SK-N-SH treated with all-trans-retinoic acid at 6 μM for 48 hours (cell line): ENCODE results near the gene PLPPR5.

Source experiments
- ATAC-seq: fragments of 200-7000 bp; cut with Tn5 transposase; 3 replicates; pipeline ENCODE4 v1.9.1; 2020; ENCODE audit warnings: mild to moderate bottlenecking, moderate library complexity
- ARNTL ChIP-seq: fragments of 450-650 bp; formaldehyde crosslinking; IDR thresholded peaks from 2 replicates; pipeline ENCODE4 v1.5.0; 2020; ENCODE audit warnings: low read depth, mild to moderate bottlenecking, moderate library complexity, borderline replicate concordance
- CSDC2 ChIP-seq: fragments of 250-450 bp; sonication (Bioruptor Pico); IDR thresholded peaks from 2 replicates; pipeline ENCODE4 v1.5.0; 2020; ENCODE audit warnings: mild to moderate bottlenecking, moderate library complexity
- GLIS3 ChIP-seq: fragments of 250-450 bp; sonication (Bioruptor Pico); IDR thresholded peaks from 2 replicates; pipeline ENCODE4 v1.5.0; 2020; ENCODE audit warnings: mild to moderate bottlenecking, moderate library complexity
- ISL1 ChIP-seq: fragments of 250-450 bp; sonication (Bioruptor Pico); IDR thresholded peaks from 2 replicates; pipeline ENCODE4 v2.1.2; 2022; ENCODE audit warnings: mild to moderate bottlenecking, moderate library complexity
- OSR1 ChIP-seq: fragments of 250-450 bp; sonication (Bioruptor Pico); IDR thresholded peaks from 2 replicates; pipeline ENCODE4 v1.8.0; 2022; ENCODE audit warnings: moderate library complexity, mild to moderate bottlenecking, inconsistent platforms
- PPARA ChIP-seq: fragments of 250-450 bp; sonication (Bioruptor Pico); IDR thresholded peaks from 2 replicates; pipeline ENCODE4 v1.5.0; 2020; ENCODE audit warnings: mild to moderate bottlenecking, borderline replicate concordance
- RARB ChIP-seq: fragments of 250-450 bp; sonication (Bioruptor Pico); IDR thresholded peaks from 2 replicates; pipeline ENCODE4 v1.8.0; 2021; ENCODE audit warnings: mild to moderate bottlenecking, moderate library complexity
- SNAI2 ChIP-seq: fragments of 250-450 bp; sonication (Bioruptor Pico); IDR thresholded peaks from 2 replicates; pipeline ENCODE4 v1.5.0; 2020; ENCODE audit warnings: mild to moderate bottlenecking, moderate library complexity
- TCF4 ChIP-seq: fragments of 250-450 bp; sonication (Bioruptor Pico); IDR thresholded peaks from 2 replicates; pipeline ENCODE4 v1.8.0; 2021; ENCODE audit warnings: mild to moderate bottlenecking, moderate library complexity, borderline replicate concordance
- TOX ChIP-seq: fragments of 250-450 bp; sonication (Bioruptor Pico); IDR thresholded peaks from 2 replicates; pipeline ENCODE4 v1.8.0; 2021; ENCODE audit warnings: mild to moderate bottlenecking, moderate library complexity, borderline replicate concordance
- ZFP3 ChIP-seq: fragments of 250-450 bp; sonication (Bioruptor Pico); IDR thresholded peaks from 2 replicates; pipeline ENCODE4 v1.5.0; 2020; ENCODE audit warnings: mild to moderate bottlenecking, moderate library complexity
- ZNF565 ChIP-seq: fragments of 450-650 bp; formaldehyde crosslinking; conservative IDR thresholded peaks from 2 replicates; pipeline ENCODE4 v1.5.0; 2020; ENCODE audit warnings: low read depth, mild to moderate bottlenecking, moderate library complexity
- ZNF70 ChIP-seq: fragments of 450-650 bp; formaldehyde crosslinking; IDR thresholded peaks from 2 replicates; pipeline ENCODE4 v1.5.0; 2020; ENCODE audit warnings: mild to moderate bottlenecking, moderate library complexity
- ZNF8 ChIP-seq: fragments of 450-650 bp; formaldehyde crosslinking; IDR thresholded peaks from 2 replicates; pipeline ENCODE4 v1.5.0; 2020; ENCODE audit warnings: mild to moderate bottlenecking, moderate library complexity
- TF ChIP-seq, protein P1 (sequence below): fragments of 250-450 bp; sonication (Bioruptor Pico); IDR thresholded peaks from 2 replicates; pipeline ENCODE4 v1.8.0; 2020; ENCODE audit warnings: mild to moderate bottlenecking, moderate library complexity, borderline replicate concordance
- TF ChIP-seq, protein P2 (sequence below): fragments of 250-450 bp; sonication (Bioruptor Pico); IDR thresholded peaks from 2 replicates; pipeline ENCODE4 v1.5.1; 2020; ENCODE audit warnings: low read depth, mild to moderate bottlenecking, moderate library complexity
- TF ChIP-seq, protein P3 (sequence below): fragments of 250-450 bp; sonication (Bioruptor Pico); IDR thresholded peaks from 2 replicates; pipeline ENCODE4 v1.5.0; 2020; ENCODE audit warnings: mild to moderate bottlenecking, moderate library complexity
- TF ChIP-seq, protein P4 (sequence below): fragments of 250-450 bp; sonication (Bioruptor Pico); IDR thresholded peaks from 2 replicates; pipeline ENCODE4 v1.8.0; 2021; ENCODE audit warnings: low read depth, mild to moderate bottlenecking, moderate library complexity, borderline replicate concordance

PLPPR5 gene

DNA sequence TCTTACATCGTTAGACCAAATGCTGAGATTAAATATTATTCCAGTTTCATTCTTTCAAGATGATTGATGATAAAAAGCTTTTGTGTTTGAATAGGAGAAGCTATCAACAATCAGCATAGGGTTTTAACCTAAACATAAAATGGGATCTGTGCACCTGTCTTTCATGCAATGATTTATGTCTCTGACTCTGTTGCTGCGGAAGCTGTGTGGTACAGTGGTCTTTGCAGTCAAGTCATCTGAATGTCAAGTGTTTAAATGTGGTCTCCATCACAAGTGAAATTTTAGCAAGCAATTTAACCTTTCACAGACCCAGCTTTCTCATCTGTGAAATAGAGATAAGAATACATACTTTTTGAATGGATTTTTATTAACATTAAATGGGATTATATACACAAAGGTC is 107.2 kb downstream of the PLPPR5 start:
- TF ChIP-seq ISL1 (CRISPR knock-in tag) (no peak), RARB (CRISPR knock-in tag) (no peak), GLIS3 (CRISPR knock-in tag) (no peak), TCF4 (CRISPR knock-in tag) (no peak), PPARA (CRISPR knock-in tag) (no peak), ZNF565 (CRISPR knock-in tag) (no peak), ARNTL (CRISPR knock-in tag) (no peak), ZFP3 (CRISPR knock-in tag) (no peak)
- TF ChIP-seq, protein P1, sequence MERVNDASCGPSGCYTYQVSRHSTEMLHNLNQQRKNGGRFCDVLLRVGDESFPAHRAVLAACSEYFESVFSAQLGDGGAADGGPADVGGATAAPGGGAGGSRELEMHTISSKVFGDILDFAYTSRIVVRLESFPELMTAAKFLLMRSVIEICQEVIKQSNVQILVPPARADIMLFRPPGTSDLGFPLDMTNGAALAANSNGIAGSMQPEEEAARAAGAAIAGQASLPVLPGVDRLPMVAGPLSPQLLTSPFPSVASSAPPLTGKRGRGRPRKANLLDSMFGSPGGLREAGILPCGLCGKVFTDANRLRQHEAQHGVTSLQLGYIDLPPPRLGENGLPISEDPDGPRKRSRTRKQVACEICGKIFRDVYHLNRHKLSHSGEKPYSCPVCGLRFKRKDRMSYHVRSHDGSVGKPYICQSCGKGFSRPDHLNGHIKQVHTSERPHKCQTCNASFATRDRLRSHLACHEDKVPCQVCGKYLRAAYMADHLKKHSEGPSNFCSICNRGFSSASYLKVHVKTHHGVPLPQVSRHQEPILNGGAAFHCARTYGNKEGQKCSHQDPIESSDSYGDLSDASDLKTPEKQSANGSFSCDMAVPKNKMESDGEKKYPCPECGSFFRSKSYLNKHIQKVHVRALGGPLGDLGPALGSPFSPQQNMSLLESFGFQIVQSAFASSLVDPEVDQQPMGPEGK (CRISPR knock-in tag), result no peak
- TF ChIP-seq, protein P2, sequence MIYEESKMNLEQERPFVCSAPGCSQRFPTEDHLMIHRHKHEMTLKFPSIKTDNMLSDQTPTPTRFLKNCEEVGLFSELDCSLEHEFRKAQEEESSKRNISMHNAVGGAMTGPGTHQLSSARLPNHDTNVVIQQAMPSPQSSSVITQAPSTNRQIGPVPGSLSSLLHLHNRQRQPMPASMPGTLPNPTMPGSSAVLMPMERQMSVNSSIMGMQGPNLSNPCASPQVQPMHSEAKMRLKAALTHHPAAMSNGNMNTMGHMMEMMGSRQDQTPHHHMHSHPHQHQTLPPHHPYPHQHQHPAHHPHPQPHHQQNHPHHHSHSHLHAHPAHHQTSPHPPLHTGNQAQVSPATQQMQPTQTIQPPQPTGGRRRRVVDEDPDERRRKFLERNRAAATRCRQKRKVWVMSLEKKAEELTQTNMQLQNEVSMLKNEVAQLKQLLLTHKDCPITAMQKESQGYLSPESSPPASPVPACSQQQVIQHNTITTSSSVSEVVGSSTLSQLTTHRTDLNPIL (CRISPR knock-in tag), result no peak
- TF ChIP-seq, protein P3, sequence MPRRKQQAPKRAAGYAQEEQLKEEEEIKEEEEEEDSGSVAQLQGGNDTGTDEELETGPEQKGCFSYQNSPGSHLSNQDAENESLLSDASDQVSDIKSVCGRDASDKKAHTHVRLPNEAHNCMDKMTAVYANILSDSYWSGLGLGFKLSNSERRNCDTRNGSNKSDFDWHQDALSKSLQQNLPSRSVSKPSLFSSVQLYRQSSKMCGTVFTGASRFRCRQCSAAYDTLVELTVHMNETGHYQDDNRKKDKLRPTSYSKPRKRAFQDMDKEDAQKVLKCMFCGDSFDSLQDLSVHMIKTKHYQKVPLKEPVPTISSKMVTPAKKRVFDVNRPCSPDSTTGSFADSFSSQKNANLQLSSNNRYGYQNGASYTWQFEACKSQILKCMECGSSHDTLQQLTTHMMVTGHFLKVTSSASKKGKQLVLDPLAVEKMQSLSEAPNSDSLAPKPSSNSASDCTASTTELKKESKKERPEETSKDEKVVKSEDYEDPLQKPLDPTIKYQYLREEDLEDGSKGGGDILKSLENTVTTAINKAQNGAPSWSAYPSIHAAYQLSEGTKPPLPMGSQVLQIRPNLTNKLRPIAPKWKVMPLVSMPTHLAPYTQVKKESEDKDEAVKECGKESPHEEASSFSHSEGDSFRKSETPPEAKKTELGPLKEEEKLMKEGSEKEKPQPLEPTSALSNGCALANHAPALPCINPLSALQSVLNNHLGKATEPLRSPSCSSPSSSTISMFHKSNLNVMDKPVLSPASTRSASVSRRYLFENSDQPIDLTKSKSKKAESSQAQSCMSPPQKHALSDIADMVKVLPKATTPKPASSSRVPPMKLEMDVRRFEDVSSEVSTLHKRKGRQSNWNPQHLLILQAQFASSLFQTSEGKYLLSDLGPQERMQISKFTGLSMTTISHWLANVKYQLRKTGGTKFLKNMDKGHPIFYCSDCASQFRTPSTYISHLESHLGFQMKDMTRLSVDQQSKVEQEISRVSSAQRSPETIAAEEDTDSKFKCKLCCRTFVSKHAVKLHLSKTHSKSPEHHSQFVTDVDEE (CRISPR knock-in tag), result no peak
- ATAC-seq, result no peak

DNA sequence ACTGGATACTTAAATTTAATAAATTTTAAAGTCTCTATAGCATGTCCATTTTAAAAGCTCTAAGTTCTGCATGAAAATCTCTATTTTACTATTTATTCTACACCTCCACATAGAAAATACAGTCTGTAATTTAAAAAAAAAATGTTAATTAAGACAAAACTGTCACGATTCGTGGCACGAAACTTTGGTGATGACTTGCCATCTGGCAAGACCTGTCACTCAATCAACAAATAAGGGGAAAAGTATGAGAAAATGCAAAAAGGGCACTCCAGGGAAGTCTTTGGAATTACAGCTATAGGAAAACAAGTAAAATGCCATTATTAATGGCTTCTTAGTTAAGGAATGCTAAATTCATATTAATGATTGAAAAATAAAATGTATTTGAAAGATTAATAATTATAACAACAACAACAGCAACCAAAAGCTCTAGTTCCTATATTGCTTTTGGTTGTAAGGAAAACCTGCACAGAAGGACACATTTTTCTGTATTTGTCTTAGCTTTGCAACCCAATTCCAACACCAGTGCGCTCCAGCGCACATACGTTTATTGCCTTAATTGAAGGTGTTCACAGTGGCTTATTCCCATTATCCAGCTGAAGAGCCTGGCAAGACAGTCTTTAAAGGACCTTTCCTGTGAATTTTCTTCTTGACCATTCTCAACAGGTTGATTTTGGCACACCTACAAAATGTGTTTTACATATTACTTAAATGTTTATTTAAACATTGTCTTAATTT is 107.8 kb downstream of the PLPPR5 start:
- TF ChIP-seq, protein P4, sequence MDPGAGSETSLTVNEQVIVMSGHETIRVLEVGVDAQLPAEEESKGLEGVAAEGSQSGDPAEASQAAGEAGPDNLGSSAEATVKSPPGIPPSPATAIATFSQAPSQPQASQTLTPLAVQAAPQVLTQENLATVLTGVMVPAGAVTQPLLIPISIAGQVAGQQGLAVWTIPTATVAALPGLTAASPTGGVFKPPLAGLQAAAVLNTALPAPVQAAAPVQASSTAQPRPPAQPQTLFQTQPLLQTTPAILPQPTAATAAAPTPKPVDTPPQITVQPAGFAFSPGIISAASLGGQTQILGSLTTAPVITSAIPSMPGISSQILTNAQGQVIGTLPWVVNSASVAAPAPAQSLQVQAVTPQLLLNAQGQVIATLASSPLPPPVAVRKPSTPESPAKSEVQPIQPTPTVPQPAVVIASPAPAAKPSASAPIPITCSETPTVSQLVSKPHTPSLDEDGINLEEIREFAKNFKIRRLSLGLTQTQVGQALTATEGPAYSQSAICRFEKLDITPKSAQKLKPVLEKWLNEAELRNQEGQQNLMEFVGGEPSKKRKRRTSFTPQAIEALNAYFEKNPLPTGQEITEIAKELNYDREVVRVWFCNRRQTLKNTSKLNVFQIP (CRISPR knock-in tag), result no peak
- TF ChIP-seq TCF4 (CRISPR knock-in tag) (no peak), ISL1 (CRISPR knock-in tag) (no peak), SNAI2 (CRISPR knock-in tag) (no peak), TOX (CRISPR knock-in tag) (no peak), ZNF70 (CRISPR knock-in tag) (no peak), OSR1 (CRISPR knock-in tag) (no peak), ZNF8 (CRISPR knock-in tag) (no peak), GLIS3 (CRISPR knock-in tag) (no peak), ZFP3 (CRISPR knock-in tag) (no peak), ARNTL (CRISPR knock-in tag) (no peak), CSDC2 (CRISPR knock-in tag) (no peak)
- TF ChIP-seq, protein P1 (CRISPR knock-in tag), result no peak
- TF ChIP-seq, protein P3 (CRISPR knock-in tag), result no peak
- no peak for ATAC-seq
